Head of caudate nucleus (tissue), 42 donors: ENCODE measurements around the gene C6orf132.

Experiments
- DNase-seq, 42 donors: peaks; one replicate each; pipeline versions ENCODE4 v3.0.0 to v3.0.0-alpha.2; 2020 to 2021; ENCODE audit warnings: mixed read lengths in 7 of 42
- intact Hi-C: fragments of 100-400 bp; cut with DNase I; formaldehyde crosslinking; loops from one replicate; pipeline ENCODE4 v1.15.0; 2022

The C6orf132 gene

GRCh38 chr6:42066156-42066675 lies 76.2 kb downstream of the C6orf132 start:
- intact Hi-C loops: no loop called here
- DNase-seq: peak in 1 of 42 donors; percentile 14

GRCh38 chr6:42059743-42060142 lies 82.7 kb downstream of the C6orf132 start:
- no peak for DNase-seq
- intact Hi-C loops: no loop called here

GRCh38 chr6:42053601-42054000 lies 88.8 kb downstream of the C6orf132 start:
- intact Hi-C loops: no loop called here
- no peak for DNase-seq

GRCh38 chr6:42051268-42051653 lies 91.2 kb downstream of the C6orf132 start:
- intact Hi-C loops: loop anchor here (2.0 kb wide), 1 partner anchor 130 kb away; the partner anchor contains the start of genes BYSL and MED20
- DNase-seq: no peak
